Stimulated activated CD4-positive, alpha-beta T cell treated with anti-CD3 and anti-CD28 coated beads, TNF-alpha, amount 100 ng/mL, for 24 hours (primary cell): ENCODE measurements around the gene PAPOLB.

Source experiments
- DNase-seq, 3 experiments: peaks; one replicate each; pipeline ENCODE4 v3.0.0-alpha.2; 2020; ENCODE audit warnings: low read depth in 3 of 3

PAPOLB gene

GRCh38 chr7:4878336-4879335 is 16.8 kb upstream of the PAPOLB start:
- no peak for DNase-seq

GRCh38 chr7:4876586-4876985 is 14.8 kb upstream of the PAPOLB start:
- no peak for DNase-seq

GRCh38 chr7:4875391-4875790 is 13.6 kb upstream of the PAPOLB start:
- no peak for DNase-seq

GRCh38 chr7:4873071-4873944 is 11.5 kb upstream of the PAPOLB start:
- DNase-seq, result no peak

- DNase-seq, result no peak
Observed at GRCh38 chr7:4871930-4872675, 10.3 kb upstream of the PAPOLB start.

GRCh38 chr7:4871056-4871680 is 9.3 kb upstream of the PAPOLB start:
- no peak for DNase-seq

GRCh38 chr7:4868493-4868892 is 6.7 kb upstream of the PAPOLB start:
- no peak for DNase-seq

- no peak for DNase-seq
Observed at GRCh38 chr7:4866528-4867496, 5.0 kb upstream of the PAPOLB start.

GRCh38 chr7:4862156-4862555 is 326 bp upstream of the PAPOLB start:
- DNase-seq, result no peak

GRCh38 chr7:4861227-4861626 is 603 bp downstream of the PAPOLB start:
- DNase-seq, result no peak

- no peak for DNase-seq
Observed at GRCh38 chr7:4857189-4857588, 4.6 kb downstream of the PAPOLB start.

GRCh38 chr7:4856336-4857057 is 5.3 kb downstream of the PAPOLB start:
- DNase-seq, result no peak

- no peak for DNase-seq
Observed at GRCh38 chr7:4854916-4855315, 6.9 kb downstream of the PAPOLB start.

GRCh38 chr7:4851459-4852422 is 10.1 kb downstream of the PAPOLB start:
- DNase-seq, result no peak

- DNase-seq, result no peak
Observed at GRCh38 chr7:4850262-4850795, 11.5 kb downstream of the PAPOLB start.

- DNase-seq, result no peak
Observed at GRCh38 chr7:4849390-4849789, 12.4 kb downstream of the PAPOLB start.

GRCh38 chr7:4845740-4846142 is 16.1 kb downstream of the PAPOLB start:
- no peak for DNase-seq
